Measurements from ENCODE around the gene IL12RB2.

IL12RB2 gene, protein sequence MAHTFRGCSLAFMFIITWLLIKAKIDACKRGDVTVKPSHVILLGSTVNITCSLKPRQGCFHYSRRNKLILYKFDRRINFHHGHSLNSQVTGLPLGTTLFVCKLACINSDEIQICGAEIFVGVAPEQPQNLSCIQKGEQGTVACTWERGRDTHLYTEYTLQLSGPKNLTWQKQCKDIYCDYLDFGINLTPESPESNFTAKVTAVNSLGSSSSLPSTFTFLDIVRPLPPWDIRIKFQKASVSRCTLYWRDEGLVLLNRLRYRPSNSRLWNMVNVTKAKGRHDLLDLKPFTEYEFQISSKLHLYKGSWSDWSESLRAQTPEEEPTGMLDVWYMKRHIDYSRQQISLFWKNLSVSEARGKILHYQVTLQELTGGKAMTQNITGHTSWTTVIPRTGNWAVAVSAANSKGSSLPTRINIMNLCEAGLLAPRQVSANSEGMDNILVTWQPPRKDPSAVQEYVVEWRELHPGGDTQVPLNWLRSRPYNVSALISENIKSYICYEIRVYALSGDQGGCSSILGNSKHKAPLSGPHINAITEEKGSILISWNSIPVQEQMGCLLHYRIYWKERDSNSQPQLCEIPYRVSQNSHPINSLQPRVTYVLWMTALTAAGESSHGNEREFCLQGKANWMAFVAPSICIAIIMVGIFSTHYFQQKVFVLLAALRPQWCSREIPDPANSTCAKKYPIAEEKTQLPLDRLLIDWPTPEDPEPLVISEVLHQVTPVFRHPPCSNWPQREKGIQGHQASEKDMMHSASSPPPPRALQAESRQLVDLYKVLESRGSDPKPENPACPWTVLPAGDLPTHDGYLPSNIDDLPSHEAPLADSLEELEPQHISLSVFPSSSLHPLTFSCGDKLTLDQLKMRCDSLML

GRCh38 chr1:67307251-67308060 lies at the start of gene IL12RB2:
TSS of gene IL12RB2 (plus strand) at chr1:67307873. CDS start at chr1:67320369, 12,496 bp downstream.
- no peak for FAIRE-seq

GRCh38 chr1:67261680-67262079 lies 46.0 kb upstream of the IL12RB2 start:
- FAIRE-seq: no peak

DNA sequence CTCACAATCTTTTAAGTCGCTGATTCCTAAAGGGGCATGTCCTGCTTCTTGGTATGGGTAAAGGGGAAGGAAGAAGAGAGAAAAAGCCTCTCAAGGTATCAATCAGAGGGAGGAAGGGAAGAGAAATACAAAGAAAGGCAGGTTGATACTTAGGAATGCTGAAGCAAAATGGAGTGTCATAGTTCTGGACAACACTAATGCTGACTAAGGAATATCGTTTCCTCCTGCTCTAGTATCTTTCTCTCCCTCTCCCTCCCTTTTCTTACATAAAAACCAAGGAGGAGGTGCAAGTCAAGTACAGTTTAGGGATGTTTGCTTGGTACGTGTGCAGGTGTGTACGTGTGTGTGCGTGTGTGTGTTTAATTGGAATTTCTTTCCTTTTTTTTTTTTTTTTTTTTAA lies 44.9 kb upstream of the IL12RB2 start:
- no peak for FAIRE-seq

DNA sequence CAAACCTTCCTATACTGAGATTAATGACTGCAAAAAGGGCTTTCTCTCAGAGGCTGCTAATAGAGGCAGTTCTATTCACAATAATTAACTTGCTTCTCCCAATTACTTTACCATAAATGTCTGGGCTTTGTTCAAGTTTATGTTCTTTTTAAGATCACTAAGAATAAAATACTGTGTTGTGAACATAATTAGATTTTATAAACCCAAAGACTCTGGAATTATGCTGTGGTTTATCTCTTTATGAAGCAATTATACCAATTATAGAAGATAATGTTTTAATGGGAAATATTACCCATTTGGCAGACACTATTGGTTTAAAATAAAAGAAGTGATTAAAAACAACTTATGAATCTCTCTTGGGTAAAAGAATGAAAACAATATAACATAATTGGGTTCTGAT lies 43.5 kb upstream of the IL12RB2 start:
- FAIRE-seq: no peak

- no peak for FAIRE-seq
These were observed 42.8 kb upstream of the IL12RB2 start for GRCh38 chr1:67264899-67265298.

GRCh38 chr1:67269061-67269460 lies 38.6 kb upstream of the IL12RB2 start:
- no peak for FAIRE-seq

- FAIRE-seq: no peak
These were observed 37.1 kb upstream of the IL12RB2 start for GRCh38 chr1:67270541-67270940.

- no peak for FAIRE-seq
These were observed 34.1 kb upstream of the IL12RB2 start for GRCh38 chr1:67273591-67273990.

- FAIRE-seq: no peak
These were observed 32.9 kb upstream of the IL12RB2 start for GRCh38 chr1:67274623-67275325.

DNA sequence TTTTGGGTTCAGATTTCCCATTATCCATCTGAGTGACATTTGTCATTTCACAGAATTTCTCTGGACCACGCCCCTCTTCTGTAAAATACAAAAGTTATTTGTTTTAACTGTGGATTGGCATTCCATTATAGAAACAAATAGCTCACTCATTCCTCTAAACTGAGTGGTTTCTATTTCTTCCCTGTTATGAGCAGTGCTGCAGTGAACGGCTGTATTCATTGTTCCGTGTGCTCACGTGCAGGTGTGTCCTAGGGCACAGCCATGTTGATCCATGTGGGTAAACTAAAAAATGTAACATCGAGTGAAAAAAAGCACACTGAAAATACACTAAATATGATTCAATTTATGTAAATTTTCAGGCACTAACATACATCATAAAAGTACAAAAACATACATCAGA lies 27.0 kb upstream of the IL12RB2 start:
- no peak for FAIRE-seq

DNA sequence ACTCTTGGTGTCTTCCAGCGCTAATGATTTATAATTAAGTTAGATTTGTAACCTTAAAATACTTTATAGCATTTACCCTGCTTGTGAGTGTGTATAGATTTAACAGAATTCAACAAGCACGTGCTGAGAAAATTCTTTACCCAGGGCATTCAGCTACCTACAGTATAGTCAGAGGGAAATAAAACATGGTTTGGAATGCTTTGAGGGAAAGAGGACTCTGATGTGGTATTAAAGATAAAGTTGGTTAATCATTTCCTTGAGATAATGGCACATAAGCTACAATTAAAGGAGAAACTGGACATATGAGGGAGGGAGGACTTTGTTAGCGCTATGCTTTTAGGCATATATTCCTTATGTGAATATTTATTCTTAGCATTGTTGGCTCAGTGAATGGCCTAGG lies 26.4 kb upstream of the IL12RB2 start:
- FAIRE-seq: no peak

GRCh38 chr1:67285780-67286488 lies 21.7 kb upstream of the IL12RB2 start:
- FAIRE-seq: no peak

- FAIRE-seq: no peak
These were observed 17.4 kb upstream of the IL12RB2 start for GRCh38 chr1:67290236-67290635.

GRCh38 chr1:67294836-67295617 lies 12.6 kb upstream of the IL12RB2 start:
- no peak for FAIRE-seq

- no peak for FAIRE-seq
These were observed 8.9 kb upstream of the IL12RB2 start for GRCh38 chr1:67298762-67299161.

DNA sequence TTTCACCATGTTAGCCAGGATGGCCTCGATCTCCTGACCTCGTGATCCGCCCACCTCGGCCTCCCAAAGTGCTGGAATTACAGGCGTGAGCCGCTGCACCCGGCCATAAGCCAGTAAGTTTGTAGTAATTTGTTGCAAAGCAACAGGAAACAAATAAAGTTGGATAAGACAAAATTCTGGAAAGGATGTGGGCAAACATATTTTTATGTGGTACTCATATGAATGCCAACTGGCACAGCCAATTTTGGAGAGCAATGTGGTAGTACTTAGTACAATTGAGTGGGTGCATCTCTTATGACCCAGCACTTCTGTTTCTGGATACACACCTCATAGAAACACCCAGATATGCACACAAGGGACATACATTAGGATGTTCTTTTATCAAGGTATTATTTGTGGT lies 8.4 kb upstream of the IL12RB2 start:
- FAIRE-seq: no peak

GRCh38 chr1:67300561-67300960 lies 7.1 kb upstream of the IL12RB2 start:
- FAIRE-seq: no peak

- no peak for FAIRE-seq
These were observed 3.6 kb upstream of the IL12RB2 start for GRCh38 chr1:67304023-67304422.

DNA sequence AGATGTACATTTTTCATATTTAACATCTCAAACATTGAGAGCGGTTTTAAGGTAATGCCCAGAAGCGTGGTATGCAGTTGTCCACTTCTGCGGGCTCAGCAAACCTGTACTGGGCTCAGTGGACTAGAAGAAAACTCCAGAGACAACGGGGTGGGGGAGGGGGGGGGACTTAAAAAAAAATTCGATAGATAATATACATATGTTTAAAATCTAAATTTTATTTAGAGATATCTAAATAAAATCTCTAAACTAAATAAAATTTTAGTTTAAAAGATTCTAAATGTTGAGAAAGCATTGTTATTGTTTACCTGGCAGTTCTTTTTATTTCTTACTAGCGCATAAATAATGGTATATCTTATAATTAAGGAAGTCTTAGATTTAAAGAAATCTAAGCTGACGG lies 1.1 kb upstream of the IL12RB2 start:
- FAIRE-seq: no peak

- no peak for FAIRE-seq
These were observed 463 bp downstream of the IL12RB2 start for GRCh38 chr1:67308136-67308535.

DNA sequence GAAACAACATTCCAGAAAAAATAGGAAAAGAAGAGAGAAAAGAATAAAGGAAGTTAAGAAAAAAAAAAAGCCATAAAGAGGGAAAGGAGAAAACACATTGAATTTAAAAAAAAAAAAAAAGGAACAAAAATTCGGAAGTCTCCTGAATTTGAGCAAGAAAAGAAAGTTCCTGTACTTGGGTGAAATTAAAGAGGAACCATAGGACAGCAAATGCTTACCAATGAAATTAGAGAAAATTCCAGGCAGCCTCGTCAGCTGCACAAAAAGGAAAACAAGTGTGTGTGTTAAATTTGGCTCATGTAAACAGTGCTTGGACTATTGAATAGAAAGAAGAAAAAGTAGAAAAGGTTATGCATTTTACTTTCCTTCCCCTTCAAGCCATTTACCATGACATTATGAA lies 4.9 kb downstream of the IL12RB2 start:
- no peak for FAIRE-seq

Measured in TTC549 (cell line).